Bronchial epithelial cell (primary cell): Measurements from ENCODE around the gene SLC8A1. TPM values are rescaled to one million over a fixed set of nuclear protein-coding genes. Genes with fewer than 3 reads are reported as not detected.

Experiments used
- DNase-seq: peaks from one replicate; pipeline ENCODE4 v3.0.0-alpha.2; 2010; ENCODE audit warnings: low read depth
- FAIRE-seq: peaks from 2 replicates; lab custom pipeline; 2011; peaks lifted over from hg19 to GRCh38; lab: Jason Lieb, UNC
- H3K27me3 ChIP-seq: 2 replicates; pipeline ENCODE4 v1.5.1; 2011; ENCODE audit warnings: low read length; ENCODE audit not compliant: control insufficient read depth, insufficient read depth
- H3K36me3 ChIP-seq: 2 replicates; pipeline ENCODE4 v1.5.1; 2011; ENCODE audit warnings: low read length; ENCODE audit not compliant: control insufficient read depth, insufficient read depth
- H3K4me3 ChIP-seq: 2 replicates; pipeline ENCODE4 v1.5.1; 2011; ENCODE audit warnings: mild to moderate bottlenecking, low read depth, low read length, control low read depth
- total RNA-seq: library from RNA; depleted of rRNA; stranded (reverse); fragments of >200 nt; gene quantifications from 2 replicates; pipeline ENCODE4 v1.2.1, GENCODE V29; 2014
- TF ChIP-seq, protein P1 (sequence below): IDR thresholded peaks from 2 replicates; pipeline ENCODE4 v1.5.1; 2011; ENCODE audit warnings: mild to moderate bottlenecking, moderate library complexity, low read length, control low read depth, inconsistent platforms; ENCODE audit not compliant: insufficient read depth, severe bottlenecking

SLC8A1 gene
- total RNA-seq = 3.7 and 4.6 TPM in 2 replicates

DNA sequence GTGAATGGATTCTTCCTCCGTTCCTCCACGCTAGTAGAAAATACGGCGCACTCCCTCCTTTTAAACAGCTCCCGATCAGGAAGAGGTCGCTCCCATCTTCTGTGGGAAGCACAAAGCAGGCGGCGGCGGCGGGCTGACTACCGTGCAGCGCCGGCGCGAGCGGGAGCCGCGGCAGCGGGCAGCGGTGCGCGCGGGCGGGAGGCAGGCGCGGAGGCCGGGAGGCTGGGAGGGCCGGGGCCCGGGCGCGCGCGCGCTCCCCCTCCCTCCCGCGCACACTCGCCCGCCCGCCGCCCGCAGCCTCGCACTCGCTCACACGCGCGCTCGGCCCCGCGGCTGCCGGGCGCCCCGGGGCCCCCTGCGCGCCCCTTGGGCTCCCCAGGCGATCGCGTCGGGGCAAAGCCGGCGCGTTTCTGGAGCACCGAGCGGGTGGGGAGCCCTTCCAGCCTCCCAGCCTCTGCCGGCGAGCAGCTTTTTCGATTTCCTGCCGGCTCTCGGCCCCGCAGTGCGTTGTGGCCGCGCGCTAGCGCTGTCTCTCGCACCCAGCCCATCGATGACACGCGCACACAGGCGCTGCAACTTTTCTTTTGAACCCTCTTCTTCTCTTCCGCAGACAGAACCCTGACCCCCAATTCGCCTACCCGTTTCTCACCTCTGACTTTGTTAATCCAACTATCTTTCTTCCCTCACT, at the start of gene SLC8A1:
Gene SLC8A1, minus strand, starts transcription at position 173 of the 688 bp plus-strand sequence.
- H3K4me3 ChIP-seq = peak within 1 kb of the TSS; percentile 42
- FAIRE-seq = no peak
- H3K27me3 ChIP-seq = no peaks in the 10 kb centered on the region
- DNase-seq = peak; percentile 43
- no peaks in the 10 kb centered on the region for H3K36me3 ChIP-seq
- TF ChIP-seq, protein P1, sequence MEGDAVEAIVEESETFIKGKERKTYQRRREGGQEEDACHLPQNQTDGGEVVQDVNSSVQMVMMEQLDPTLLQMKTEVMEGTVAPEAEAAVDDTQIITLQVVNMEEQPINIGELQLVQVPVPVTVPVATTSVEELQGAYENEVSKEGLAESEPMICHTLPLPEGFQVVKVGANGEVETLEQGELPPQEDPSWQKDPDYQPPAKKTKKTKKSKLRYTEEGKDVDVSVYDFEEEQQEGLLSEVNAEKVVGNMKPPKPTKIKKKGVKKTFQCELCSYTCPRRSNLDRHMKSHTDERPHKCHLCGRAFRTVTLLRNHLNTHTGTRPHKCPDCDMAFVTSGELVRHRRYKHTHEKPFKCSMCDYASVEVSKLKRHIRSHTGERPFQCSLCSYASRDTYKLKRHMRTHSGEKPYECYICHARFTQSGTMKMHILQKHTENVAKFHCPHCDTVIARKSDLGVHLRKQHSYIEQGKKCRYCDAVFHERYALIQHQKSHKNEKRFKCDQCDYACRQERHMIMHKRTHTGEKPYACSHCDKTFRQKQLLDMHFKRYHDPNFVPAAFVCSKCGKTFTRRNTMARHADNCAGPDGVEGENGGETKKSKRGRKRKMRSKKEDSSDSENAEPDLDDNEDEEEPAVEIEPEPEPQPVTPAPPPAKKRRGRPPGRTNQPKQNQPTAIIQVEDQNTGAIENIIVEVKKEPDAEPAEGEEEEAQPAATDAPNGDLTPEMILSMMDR = no peak

DNA sequence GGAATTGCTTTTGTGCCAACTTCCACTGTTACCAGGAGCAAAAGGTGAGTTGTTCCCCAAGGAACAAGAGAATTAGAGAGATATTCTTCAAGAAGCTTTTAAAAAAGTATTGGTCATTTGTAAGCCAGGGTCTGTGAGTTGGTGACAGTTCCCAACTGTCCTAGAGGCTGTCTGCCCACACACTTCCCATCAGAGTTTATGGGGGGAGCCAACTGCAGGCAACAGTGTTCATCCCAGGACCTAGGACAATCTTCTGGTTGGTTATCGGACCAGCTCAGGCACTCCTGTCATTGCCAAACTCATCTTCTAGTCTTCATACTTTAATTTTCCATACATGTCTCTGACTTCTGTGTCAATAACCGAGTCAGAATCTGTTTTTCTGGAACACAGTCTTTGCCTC, 47.5 kb upstream of the SLC8A1 start:
- H3K27me3 ChIP-seq = no peaks in the 10 kb centered on the region
- no peaks in the 10 kb centered on the region for H3K36me3 ChIP-seq
- no peak for FAIRE-seq
- no peak for DNase-seq
- TF ChIP-seq, protein P1 = no peak
- H3K4me3 ChIP-seq = no peak overlapping the region

DNA sequence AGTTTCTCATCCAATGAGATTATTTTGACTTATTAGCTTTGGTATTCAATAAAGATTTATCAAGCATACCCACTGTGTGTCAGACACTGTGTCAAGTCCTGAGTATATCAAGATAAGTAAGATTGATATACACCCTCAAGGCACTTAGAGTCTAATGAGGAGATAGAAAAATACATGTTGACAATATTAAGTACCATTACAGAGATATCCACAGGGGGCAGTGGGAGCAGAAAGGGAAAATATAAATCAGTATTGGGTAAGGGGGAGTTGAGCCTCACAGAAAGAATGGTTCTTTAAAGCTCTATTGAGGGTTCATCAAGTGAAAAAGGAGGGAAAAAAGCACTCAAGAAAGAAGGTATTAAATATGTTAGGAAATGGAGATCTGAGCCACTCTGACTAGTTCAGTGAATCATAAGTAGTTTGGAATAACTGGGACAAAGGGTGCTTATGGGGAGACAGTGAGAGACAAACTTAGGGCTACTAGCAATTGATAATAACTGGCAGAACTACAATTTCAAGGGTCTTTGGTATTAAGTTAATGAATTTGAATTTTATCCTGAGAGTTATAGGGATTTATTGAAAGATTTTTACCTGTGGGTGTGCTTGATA, 45.5 kb upstream of the SLC8A1 start:
- TF ChIP-seq, protein P1 = no peak

DNA sequence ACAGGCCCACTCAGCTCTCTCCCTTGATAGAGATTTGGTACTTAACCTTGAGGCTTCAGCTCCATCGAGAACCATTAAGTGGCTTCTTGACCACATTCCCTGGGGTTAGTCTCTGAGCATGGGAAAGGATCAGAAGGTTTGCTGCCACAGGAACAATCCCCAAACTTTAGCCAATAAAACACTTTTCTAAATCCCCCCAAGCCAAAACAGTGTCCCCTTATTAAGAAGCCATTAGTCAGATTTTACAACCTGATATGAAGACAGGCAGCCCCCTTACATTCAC, 37.7 kb upstream of the SLC8A1 start:
- TF ChIP-seq, protein P1 = no peak
- FAIRE-seq (no peak), DNase-seq (no peak)
- Histone ChIP-seq H3K27me3 (no peaks in the 10 kb centered on the region), H3K4me3 (no peak overlapping the region), H3K36me3 (no peaks in the 10 kb centered on the region)

More for the DNA sequence above, 45.5 kb upstream of the SLC8A1 start:
- FAIRE-seq = no peak
- peak; percentile 8 for DNase-seq
- H3K4me3 ChIP-seq = no peak overlapping the region
- no peaks in the 10 kb centered on the region for H3K27me3 ChIP-seq
- no peaks in the 10 kb centered on the region for H3K36me3 ChIP-seq

DNA sequence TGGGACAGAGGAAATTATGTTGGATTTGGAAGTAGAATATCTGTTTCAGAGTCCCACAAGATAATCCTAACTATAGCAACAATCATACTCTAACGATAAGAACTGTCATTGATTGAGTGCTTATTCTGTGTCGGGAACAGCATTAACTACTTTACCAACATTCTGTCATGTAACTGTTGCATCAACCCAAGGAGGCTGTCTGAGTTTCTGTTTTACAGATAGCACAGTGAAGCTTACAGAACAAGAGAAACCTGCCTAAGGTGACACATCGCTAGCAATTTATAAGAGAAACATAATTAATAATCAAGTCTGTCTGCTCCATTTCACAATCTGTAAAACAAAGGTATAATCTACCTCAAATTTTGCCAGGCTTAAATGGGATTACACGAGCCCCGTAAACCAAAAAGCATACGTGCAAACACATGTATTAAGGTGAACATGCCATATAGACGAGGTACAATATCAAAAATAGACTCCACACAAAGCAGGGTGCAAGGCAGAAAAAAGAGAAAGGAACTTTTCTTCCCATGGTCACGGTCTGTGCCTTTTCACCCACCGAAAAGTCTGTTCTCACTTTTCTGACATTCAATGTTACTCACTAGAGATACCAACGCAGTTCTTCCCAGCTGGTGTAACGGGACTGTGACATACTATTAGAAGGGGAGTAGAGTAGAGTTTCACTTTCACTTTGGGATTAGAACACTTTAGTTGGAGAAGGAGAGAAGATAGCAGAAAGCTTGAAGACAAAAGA, 37.2 kb upstream of the SLC8A1 start:
- no peak for DNase-seq
- no peaks in the 10 kb centered on the region for H3K36me3 ChIP-seq
- TF ChIP-seq, protein P1 = no peak
- H3K27me3 ChIP-seq = no peaks in the 10 kb centered on the region
- H3K4me3 ChIP-seq = no peak overlapping the region
- FAIRE-seq = no peak
